Suprapubic skin (tissue), 4 donors: ENCODE data around the gene OTOP2. TPM values are rescaled to one million over a fixed set of nuclear protein-coding genes. Genes with fewer than 3 reads are reported as not detected.

ENCODE experiments used
- DNase-seq, 2 donors: peaks; one replicate each; pipeline ENCODE4 v3.0.0-alpha.2; 2019; ENCODE audit warnings: low spot score in 2 of 2
- H3K27ac ChIP-seq: fragments of 200-600 bp; sonication (generic); one replicate; pipeline ENCODE4 v1.5.1; 2019
- H3K27me3 ChIP-seq: fragments of 200-600 bp; sonication (generic); one replicate; pipeline ENCODE4 v1.5.1; 2019
- H3K36me3 ChIP-seq: fragments of 200-600 bp; sonication (generic); one replicate; pipeline ENCODE4 v1.5.1; 2019
- H3K4me1 ChIP-seq: fragments of 200-600 bp; sonication (generic); one replicate; pipeline ENCODE4 v1.5.1; 2019
- H3K4me3 ChIP-seq: fragments of 200-600 bp; sonication (generic); one replicate; pipeline ENCODE4 v1.5.1; 2019; ENCODE audit warnings: mild to moderate bottlenecking
- H3K9me3 ChIP-seq: fragments of 200-600 bp; sonication (generic); one replicate; pipeline ENCODE4 v1.5.1; 2019
- CTCF ChIP-seq, 2 donors: fragments of 200-600 bp in 1 of 2; fragments of 450-650 bp in 1 of 2; sonication (generic) in 1 of 2; IDR thresholded peaks; one replicate each; pipeline ENCODE4 v1.5.1; 2016 to 2019; ENCODE audit warnings: antibody characterized with exemption in 2 of 2, mild to moderate bottlenecking in 1 of 2, moderate library complexity in 1 of 2
- EP300 ChIP-seq: sonication (generic); formaldehyde crosslinking; IDR thresholded peaks from one replicate; pipeline ENCODE4 v1.6.1; 2017; ENCODE audit warnings: antibody characterized with exemption
- POLR2A ChIP-seq, 2 donors: fragments of 450-650 bp; IDR thresholded peaks; one replicate each; pipeline ENCODE4 v1.6.1; 2017; ENCODE audit warnings: antibody characterized with exemption in 2 of 2, mild to moderate bottlenecking in 2 of 2, moderate library complexity in 2 of 2
- POLR2AphosphoS5 ChIP-seq, 3 donors: sonication (generic); formaldehyde crosslinking; IDR thresholded peaks; one replicate each; pipeline ENCODE4 v1.6.1; 2017; ENCODE audit warnings: antibody characterized with exemption in 3 of 3
- WGBS: methylation state at CpG from one replicate; pipeline ENCODE4 v1.1.5; 2018; 5-methylcytosine and 5-hydroxymethylcytosine counted together
- total RNA-seq, 4 donors: library from RNA; depleted of rRNA; stranded (reverse); fragments of >200 nt; gene quantifications; one replicate each; pipeline ENCODE4 v1.1.0, GENCODE V29; 2016

OTOP2 gene
- total RNA-seq, 4 donors from 2014 or later = 0.49 TPM; not detected in 3

- Histone ChIP-seq H3K36me3 (no peaks in the 10 kb centered on the region), H3K9me3 (no peaks in the 10 kb centered on the region), H3K27me3 (no peaks in the 10 kb centered on the region), H3K4me3 (no peak overlapping the region), H3K27ac (no peak overlapping the region), H3K4me1 (peaks cover 8% of the 10 kb centered on the region)
- WGBS = 39% methylated on average over 19 of the region's 23 CpGs
- peak; percentile 93 to 96 for DNase-seq
- TF ChIP-seq EP300 (no peak), POLR2AphosphoS5 (IDR thresholded peaks at IDR 0.05) (peak in 1 of 3 donors; percentile 7), POLR2A (IDR thresholded peaks at IDR 0.05) (no peak), CTCF (IDR thresholded peaks at IDR 0.05) (peak; percentile 66 to 81)
These were observed 37.7 kb downstream of the OTOP2 start for GRCh38 chr17:74961657-74962350.

GRCh38 chr17:74962622-74963394, 38.7 kb downstream of the OTOP2 start:
- H3K36me3 ChIP-seq = no peaks in the 10 kb centered on the region
- TF ChIP-seq POLR2AphosphoS5 (IDR thresholded peaks at IDR 0.05) (no peak), EP300 (no peak), CTCF (IDR thresholded peaks at IDR 0.05) (no peak), POLR2A (IDR thresholded peaks at IDR 0.05) (no peak)
- H3K4me3 ChIP-seq = no peak overlapping the region
- H3K9me3 ChIP-seq = no peaks in the 10 kb centered on the region
- WGBS = 82% methylated on average over 9 of the region's 18 CpGs
- H3K27ac ChIP-seq = no peak overlapping the region
- H3K4me1 ChIP-seq = peaks cover 8% of the 10 kb centered on the region
- no peaks in the 10 kb centered on the region for H3K27me3 ChIP-seq
- DNase-seq = no peak

GRCh38 chr17:74963656-74964055, 39.6 kb downstream of the OTOP2 start:
- no peaks in the 10 kb centered on the region for H3K27me3 ChIP-seq
- H3K27ac ChIP-seq = no peak overlapping the region
- H3K36me3 ChIP-seq = no peaks in the 10 kb centered on the region
- H3K4me1 ChIP-seq = peaks cover 15% of the 10 kb centered on the region
- TF ChIP-seq CTCF (IDR thresholded peaks at IDR 0.05) = no peak
- TF ChIP-seq EP300 = no peak
- TF ChIP-seq POLR2AphosphoS5 (IDR thresholded peaks at IDR 0.05) = no peak
- no peak for TF ChIP-seq POLR2A (IDR thresholded peaks at IDR 0.05)
- no peaks in the 10 kb centered on the region for H3K9me3 ChIP-seq
- no peak overlapping the region for H3K4me3 ChIP-seq
- 74% methylated on average over 11 of the region's 12 CpGs for WGBS
- no peak for DNase-seq

- WGBS = 89% methylated on average over 5 of the region's 12 CpGs
- no peak for DNase-seq
- peaks cover 19% of the 10 kb centered on the region for H3K4me1 ChIP-seq
- no peak overlapping the region for H3K4me3 ChIP-seq
- no peaks in the 10 kb centered on the region for H3K27me3 ChIP-seq
- TF ChIP-seq POLR2A (IDR thresholded peaks at IDR 0.05) = no peak
- no peak for TF ChIP-seq EP300
- TF ChIP-seq CTCF (IDR thresholded peaks at IDR 0.05) = no peak
- no peak for TF ChIP-seq POLR2AphosphoS5 (IDR thresholded peaks at IDR 0.05)
- no peaks in the 10 kb centered on the region for H3K36me3 ChIP-seq
- H3K9me3 ChIP-seq = no peaks in the 10 kb centered on the region
- H3K27ac ChIP-seq = no peak overlapping the region
These were observed 40.2 kb downstream of the OTOP2 start for GRCh38 chr17:74964246-74964761.

GRCh38 chr17:74964988-74965622, 41.0 kb downstream of the OTOP2 start:
- peaks cover 21% of the 10 kb centered on the region for H3K4me1 ChIP-seq
- H3K4me3 ChIP-seq = no peak overlapping the region
- no peaks in the 10 kb centered on the region for H3K36me3 ChIP-seq
- H3K27me3 ChIP-seq = no peaks in the 10 kb centered on the region
- H3K9me3 ChIP-seq = no peaks in the 10 kb centered on the region
- no peak for TF ChIP-seq EP300
- no peak for TF ChIP-seq CTCF (IDR thresholded peaks at IDR 0.05)
- no peak for TF ChIP-seq POLR2AphosphoS5 (IDR thresholded peaks at IDR 0.05)
- no peak for TF ChIP-seq POLR2A (IDR thresholded peaks at IDR 0.05)
- no peak overlapping the region for H3K27ac ChIP-seq
- WGBS = 48% methylated on average over 14 of the region's 14 CpGs
- no peak for DNase-seq
